HG03521 (cell line): ENCODE results near the gene KCP.
"Not testable (repeated sequence)": the region's sequence is repeated elsewhere in the genome, so short reads cannot be mapped to it uniquely, and the experiment has no call there.

Experiments used
- ATAC-seq: cut with Tn5 transposase; IDR thresholded peaks from one replicate; pipeline ENCODE4 v1.9.1; 2021; ENCODE audit warnings: mild to moderate bottlenecking, moderate library complexity; ENCODE audit not compliant: unreplicated experiment

The KCP gene

DNA sequence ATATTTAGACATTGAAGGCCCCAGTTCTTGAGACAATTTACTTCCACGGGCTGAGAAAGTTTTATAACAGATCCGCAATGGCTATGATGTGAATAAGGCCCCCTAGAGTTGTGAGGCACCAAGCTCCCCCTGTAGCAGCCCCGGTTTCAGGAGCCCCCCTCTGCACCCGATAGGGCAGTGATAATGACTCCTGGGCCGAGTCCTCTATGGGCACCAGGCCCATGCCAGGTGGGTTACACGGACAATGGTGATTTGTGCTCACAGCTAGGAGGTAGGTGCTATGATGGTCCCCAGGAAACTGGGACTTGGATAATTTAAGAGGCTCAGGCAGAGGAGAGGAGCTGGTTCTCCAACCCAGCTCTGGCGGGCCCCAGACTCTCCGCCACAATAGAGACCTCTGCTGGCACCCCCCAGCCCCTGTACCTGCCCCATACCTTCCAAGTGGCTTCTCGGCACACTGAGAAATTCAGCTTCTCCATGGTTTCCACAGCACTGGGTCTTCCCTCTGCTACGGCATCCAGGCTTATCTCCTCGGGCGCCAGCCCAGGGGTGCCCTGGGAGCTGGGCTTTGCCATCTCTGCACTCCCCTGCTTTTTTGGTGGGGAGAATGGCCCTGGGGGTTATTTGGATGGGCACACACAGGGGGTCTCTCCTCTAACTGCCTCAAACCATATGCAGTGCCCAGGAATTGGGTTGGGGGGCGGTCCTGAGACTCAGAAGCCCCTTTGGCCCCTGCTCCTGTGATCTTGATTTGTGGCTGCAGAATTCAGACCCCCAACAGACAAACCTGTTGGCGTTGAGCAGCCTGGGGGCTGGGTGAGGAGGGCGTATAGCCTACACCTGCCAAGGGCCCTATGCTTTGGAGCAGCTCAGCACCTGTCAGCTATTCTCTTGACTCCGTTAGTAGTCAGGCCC, 12.2 kb upstream of the KCP start:
- ATAC-seq, result no peak

DNA sequence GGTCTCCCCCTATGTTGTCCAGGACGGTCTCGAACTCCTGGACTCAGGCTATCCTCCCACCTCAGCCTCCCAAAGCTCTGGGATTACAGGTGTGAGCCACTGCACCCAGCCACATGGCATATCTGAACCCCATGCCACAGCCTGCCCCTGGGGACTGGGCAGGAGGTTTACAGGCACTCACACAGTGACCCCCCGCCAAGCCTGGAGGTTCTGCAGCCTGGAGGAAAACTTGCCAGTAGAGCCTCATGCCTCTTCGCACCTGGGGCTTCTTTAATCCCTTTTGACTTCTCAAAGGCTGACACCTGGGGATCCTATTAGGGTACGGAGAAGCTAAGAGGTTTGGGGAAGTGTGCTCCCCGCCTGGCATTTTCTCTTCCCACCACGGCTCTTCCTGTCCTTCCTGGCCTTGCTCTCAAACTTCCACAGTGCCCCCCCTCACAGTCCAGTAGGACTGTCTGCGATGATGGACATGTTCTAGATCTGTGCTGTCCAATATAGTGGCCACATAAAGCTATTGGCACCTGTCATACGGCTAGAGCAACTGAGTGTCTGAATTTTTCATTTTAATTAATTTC, 11.4 kb upstream of the KCP start:
- no peak for ATAC-seq

DNA sequence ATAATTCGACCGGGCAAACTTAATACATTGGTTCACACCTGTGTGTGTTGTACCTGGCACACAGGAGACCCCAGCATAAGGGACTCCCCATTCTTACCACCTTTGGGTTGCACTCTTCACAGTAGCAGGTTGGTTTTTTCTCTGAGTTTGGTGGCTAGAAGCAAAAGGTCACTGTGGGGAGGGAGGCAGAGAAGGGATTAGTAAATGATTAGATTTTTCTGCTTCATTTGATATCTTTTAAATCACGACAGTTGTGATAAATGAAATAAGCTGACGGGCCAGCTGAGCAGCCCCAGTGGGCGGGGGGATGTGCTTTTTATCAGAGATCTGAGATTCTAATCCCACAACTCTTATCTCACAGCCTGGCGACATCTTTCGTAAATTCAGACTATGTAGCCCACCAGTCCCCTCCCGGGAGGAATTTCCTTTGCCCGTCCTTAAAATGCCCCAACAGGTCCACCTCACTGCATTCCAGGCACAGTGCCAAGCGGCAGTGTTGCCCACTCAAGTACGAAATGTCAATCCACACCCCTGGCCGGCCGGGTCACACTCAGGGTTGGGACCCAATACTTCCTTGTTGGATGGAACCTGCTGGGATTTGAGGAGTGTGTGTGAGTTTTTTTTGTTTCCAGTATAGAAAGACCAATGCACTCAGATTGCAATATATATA, 10.5 kb upstream of the KCP start:
- no peak for ATAC-seq

DNA sequence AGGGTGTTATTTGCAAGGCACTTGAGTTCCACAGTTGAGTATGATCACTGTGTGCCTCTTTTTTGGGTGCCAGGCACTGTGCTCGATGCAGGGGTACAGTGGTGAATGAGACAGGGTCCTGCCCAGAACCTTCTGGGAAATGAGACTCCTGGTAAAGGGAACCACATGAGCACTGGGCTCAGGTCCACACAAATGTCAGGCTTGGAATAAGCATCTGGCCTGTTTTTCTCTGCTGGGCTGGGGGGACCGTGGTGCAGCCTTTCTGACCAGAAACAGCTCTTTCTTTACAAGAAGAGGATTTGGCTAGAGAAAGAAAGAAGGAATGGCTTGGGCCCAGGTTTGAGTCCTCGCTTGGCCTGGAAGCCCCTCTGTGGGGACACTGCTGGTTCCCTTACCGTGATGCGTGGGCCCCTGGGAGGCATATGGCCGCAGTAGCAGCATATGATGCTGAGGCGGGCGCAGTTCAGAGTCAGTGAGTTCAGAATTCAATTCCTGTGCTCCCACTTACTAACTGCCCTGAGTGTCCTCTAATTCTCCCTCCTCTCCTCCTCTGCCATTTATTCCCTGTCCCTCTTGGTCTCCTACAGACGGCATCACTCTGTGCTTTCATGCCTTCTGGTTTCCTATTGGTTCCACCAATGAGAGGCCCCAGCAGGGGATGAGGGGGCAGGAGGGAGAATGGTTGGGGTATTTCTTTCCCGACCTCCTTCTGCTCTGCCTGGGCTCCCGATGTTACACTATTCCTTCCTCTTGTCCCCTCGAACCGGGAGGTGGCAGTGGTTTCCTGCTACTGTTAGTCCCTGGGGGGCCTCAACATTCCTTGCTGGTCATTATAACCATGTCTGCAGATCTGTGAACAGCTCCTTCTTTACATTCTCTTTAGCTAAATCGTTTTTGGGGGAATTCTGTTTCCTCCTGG, 9.6 kb upstream of the KCP start:
- ATAC-seq, result no peak

DNA sequence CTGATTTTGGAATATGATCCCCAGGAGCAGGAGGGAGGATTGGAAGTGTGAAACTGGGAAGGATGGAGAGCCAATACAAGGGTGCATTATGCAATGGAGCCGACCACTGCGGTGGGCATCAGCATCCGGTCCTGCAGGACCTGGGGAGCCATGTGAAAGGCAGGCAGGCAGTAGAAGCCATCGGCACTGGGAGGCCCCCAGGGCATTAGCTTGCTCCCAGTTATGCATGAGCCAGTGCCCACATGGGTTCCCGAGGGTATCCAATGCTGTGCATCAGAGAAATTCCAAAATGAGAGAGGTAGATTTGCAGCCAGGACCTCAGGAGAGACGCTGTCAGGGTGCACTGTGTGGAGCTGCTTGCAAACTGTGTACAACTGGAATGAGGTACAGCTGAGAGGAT, 8.7 kb upstream of the KCP start:
- ATAC-seq, result no peak

DNA sequence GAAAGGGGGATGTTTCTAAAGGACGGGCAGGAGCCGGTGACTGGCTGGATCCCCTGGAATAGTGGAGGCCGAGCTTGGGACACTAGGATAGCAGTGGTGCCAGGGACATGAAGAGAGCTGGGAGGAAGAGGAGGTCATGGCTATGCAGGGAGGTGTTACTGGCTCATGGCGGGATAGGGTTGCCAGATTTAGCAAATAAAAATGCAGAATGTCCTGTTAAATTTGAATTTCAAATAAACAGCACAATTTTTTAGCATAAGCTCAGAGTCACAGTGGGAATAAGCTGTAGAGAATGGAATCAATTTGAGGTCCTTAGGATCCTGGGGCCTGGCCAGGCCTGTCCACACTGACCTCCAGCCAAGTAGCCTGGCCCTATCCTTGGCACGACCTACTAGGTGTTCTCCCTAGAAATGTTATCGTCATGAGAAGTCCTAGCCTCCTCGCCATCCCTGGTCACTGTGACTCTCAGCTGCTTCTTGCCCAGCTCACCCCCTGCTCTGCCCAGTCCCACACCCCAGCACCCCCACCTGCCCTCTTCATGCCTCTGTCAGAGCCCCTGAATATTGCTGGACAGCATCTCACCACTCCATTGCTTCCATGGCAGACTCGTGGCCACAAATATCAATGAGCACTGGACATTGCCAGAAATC, 7.6 kb upstream of the KCP start:
- ATAC-seq, result no peak

DNA sequence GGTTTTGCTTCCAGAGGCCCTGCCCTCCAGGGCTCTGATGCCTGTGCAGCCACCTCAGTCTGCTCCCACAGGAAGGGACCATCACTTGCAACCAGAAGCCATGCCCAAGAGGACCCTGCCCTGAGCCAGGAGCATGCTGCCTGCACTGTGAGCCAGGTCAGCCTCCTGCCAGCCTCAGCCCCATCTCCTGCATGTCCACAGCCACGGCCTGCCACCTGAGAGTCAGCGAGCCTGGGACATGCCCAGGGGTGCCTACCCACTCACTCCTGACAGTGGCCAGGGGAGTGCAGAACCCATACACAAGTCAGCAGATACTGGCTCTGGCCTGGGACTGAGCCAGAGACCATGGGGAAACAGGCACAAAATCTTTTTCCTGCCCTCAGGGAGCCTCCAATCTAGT, 6.6 kb upstream of the KCP start:
- no peak for ATAC-seq

DNA sequence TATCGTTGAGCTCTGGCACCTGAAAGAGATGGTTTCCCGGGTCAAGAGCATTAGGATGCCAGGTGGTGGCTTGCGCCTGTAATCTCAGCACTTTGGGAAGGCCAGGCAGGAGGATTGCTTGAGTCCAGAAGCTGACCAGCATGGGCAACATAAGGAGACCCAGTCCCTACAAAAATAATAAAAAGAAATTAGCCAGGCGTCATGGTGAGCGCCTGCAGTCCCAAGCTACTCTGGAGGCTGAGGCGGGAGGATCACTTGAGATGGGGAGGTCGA, 6.1 kb upstream of the KCP start:
- ATAC-seq, result no peak

DNA sequence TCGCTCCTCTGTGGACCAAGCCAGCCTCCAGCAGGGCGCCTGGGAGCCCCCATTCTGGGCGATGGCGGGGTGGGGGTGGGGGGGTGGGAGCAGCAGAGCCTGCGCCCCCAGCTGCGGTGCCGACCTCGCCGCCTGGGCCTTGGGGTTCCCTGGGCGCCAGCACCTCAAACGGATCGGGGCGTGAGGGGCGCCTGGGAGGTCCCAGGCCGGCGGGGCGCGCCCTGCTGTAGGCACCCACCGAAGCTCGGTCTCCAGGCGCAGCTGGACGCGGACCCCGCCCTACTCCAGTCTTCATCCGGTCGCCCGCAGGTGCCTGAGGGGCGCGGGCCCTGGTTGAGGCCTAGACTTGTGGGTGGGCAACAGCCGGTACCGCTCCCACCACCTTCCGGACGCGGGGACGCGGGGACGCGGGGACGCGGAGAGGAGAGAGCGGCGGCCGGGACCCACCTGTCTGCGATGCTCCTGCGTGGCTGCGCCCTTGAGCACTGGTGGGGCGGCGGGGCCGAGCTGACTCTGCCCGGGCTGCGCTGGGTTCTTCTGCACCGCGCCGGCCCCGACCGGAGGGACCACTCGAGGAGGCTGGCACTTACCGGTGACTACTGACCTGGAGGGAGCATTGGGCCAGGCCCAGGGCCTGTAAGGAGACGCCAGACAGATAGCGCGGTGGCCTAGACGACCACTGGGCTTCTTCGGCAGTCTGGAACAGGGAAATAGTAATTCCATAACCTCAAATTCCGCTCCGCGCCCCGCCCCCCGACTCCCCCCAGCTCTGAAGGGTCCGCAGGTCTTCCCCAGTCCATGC, 5.5 kb upstream of the KCP start:
- ATAC-seq, result no peak

DNA sequence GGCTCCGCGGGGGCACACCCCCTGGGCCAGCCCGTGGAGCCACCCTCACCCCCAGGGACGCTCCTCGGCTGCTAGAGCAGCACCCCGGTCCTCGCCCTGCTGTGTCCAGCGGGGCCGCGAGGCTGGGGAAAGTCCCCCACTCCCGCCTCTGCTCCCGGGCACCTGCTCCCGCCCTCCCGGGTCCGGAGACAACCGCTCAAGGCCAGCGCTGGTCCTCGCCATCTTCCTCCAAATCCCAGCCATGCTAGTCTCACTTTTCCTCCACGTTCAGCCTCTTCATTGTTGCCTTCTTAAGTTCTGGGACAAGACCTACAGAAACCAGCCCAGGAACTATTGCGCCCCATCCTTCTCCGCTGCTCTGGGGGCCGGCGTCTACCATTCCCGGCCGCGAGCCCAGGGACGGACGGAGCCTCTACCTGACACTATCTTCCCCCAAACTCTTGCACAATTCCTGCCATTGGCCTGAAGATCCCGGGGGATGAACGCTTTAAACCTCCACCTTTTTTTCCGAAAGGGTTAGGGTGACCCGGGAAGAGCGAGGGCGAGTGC, 4.8 kb upstream of the KCP start:
- no peak for ATAC-seq

DNA sequence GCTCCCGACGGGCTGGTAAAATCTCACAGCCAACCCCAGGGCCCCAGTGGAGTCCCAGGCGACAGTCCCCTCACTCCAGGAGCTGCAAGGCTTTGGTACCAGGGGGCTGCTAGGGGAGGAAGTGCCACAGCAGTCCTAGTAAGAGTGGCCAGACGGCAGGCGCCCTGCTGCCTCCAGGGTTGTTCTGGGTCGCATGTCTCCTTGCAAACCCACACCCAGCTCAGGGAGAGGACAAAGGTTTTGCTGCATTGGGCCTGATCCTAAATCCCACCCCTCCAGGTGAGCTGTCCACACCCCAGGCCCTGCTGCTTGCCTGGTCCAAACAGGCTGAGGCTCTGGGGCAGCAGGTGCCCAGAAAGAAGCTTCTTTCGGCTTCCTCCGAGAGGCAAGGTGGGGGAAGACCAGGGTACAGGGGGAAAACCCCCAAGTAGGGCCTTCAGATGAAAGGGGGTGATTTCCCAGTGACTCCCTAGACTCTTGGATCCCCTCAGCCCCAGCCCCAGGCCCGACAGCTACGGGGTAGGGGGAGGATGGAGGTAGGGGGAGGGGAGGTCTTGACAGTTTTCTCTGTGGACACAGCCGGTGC, 4.2 kb upstream of the KCP start:
- ATAC-seq, result no peak

DNA sequence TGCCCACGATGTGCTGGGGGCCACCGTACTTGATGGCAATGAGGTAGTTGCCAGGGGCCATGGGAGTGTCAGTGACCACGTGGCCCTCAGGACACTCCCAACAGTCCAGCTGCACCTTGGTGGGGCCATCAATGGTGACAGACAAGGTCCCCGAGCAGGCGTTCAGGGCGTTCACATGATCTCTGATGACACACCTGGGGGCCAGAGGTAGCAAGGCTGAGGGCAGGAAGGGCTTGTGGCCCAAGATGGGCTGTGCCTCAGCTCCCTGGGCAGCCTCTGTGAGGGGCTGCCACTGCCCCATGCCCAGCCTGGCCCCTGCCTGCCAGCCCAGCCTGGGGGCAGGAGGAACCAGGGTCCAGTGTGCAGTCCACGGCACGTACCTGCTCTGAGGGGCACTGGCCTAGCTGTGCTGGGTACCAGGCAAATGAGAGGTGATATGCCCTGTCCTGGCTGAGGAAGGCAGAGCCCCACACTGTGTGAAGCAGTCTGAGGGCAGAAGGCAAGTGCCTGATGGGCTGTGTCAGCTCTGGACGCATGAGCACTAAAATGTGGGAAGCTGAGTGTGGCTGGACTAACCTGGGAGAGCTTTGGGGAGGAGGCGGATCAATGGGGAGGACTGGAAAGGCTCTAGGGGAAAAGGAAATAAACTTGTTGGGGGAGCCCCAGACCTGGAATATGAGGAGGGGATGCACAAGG, 3.5 kb upstream of the KCP start:
- no peak for ATAC-seq

DNA sequence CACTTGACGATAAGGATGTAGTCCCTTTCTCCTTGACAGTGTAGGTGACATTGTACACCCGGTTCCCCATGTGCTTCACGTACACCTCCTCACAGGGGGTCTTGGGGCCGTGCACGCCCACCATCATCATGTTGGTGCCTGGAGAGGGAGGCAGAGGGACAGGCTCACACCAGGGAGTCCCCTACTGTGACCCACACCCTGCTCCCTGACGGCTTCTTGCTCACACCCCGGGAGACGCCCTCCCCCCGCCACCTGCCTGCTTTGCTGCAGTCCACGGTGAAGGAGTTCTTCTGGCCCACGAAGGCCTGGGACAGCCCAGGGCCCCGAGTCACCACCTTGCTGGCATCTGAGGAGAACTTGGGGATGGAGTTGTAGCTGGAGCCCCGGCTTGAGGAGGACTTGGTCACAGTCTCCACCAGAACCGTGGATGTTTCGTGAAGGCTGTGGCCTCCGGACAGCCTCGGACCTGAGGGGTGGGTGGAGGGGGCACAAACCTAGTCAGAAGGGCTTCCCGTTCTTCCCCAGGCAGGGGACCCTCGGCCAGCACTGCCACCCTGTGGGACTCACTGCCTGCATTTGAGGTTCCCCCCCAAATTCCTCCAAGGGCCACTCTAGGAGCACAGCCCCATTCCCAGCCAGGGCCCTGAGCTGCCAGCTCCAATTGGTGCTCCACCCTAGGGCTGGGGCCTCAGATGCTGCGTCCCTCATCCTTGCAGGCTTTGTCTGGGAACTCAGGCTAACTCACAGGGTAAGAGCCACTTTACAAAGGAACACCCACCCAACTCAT, 2.4 kb upstream of the KCP start:
- not testable (repeated sequence) for ATAC-seq

DNA sequence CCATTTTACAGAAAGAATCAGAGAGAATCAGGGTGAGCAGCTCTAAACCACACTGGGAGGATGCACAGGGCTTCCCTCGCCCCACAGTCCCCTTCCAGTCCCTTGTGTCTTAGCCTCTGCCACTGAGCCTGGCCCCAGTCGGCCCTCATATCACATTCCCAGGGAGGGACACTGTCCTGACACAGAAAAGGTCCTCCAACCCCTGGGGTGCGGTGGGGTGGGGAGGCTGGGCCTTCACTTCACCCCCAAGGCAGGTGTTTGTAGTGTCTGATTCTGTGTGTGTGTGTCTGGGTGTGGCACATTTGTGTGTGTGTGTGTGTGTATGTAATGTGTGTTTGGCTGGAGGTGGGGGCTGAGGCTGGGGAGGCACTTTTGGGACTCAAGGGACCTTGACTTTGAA, 1.8 kb upstream of the KCP start:
- no peak for ATAC-seq

DNA sequence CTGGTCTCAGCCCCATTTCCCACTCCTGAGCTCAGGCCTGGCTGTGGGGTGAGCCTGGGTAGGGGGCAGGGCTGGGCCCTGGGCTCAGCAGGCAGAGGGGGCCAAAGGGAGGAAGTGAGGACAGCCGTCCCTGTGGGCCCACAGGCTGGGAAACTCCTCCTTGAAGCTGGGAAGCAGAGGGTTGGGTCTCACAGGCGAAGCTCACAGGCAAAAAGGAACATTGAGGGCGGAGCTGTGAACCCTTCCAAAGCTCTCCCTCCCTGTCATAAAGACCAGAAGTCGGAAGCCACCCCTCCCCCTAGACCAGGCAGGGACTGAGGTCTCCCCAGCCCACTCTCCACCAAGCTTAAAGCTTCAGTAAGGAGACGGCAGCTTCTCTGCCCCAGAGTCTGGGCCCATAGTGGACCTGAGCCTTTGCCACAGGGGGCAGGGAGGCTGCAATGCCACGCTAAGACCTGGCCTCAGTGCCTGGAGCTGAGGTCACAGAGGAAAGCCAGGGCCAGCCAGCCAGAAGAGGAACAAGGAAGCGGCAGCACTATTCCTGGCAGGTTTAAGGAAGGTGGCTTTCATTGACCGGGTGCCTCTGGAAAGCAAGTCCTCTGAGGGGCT, 1.0 kb upstream of the KCP start:
- ATAC-seq, result no peak

DNA sequence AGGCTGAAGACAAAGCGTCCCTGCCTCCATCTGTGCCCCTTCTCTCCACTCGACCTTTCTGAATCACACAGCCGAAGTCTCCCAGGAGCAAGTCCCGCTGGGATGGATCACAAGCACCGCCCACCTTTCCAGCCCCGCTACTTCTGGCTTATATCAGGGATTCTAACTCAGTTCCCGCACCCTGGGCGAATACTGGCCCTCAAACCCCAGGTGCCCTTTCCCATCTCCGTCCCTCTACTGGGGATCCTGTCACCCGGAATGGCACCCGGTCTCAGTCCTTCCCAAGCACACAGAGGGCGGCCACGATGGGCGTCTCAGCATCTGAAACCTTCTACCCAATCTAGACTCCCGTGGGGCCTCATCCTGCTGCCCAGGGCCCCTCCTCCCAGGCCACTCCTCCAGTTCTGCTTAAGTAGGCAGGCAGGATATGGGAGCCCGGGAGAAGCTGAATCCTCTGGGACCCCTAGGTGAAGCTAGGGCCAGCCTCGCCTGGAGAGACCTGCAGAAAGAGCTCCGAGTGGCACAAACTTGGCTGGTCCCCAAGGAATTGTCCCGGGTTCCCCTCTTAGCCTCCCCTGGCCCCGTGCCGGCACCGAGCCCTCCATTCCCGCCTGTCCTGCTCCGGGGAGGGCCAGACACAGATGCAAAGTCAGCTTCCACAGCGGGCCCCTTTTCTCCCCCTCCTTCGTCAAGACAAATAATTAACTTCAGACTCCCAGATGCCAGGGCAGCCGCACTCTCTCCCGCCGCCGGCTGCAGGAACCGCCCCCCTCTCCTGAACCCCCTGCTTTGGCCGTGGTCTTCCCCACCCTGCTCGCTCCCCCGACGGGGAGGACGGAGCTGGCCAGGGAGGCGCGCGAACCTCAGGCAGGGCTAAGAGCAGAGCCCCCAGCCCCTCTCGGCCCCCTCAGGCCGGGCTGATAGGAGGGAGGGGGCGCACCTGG, 612 bp downstream of the KCP start:
- no peak for ATAC-seq
